AG04450 (cell line): ENCODE results near the gene ENPP4. TPM values are rescaled to one million over a fixed set of nuclear protein-coding genes. Genes with fewer than 3 reads are reported as not detected.
"Not testable (repeated sequence)": the region's sequence is repeated elsewhere in the genome, so short reads cannot be mapped to it uniquely, and the experiment has no call there.

Experiments
- CTCF ChIA-PET: fragments of 300-600, 350-600 bp; formaldehyde crosslinking; extraction: SDS; loops from one replicate; lab custom pipeline; 2022; ENCODE audit warnings: antibody characterized with exemption, inconsistent platforms; lab: Charles Lee
- POLR2A ChIA-PET: fragments of 350-600 bp; formaldehyde crosslinking; extraction: SDS; loops from one replicate; lab custom pipeline; 2021; ENCODE audit warnings: antibody characterized with exemption, inconsistent platforms; lab: Yijun Ruan, JAX
- DNase-seq: peaks from one replicate; pipeline ENCODE4 v3.0.0-alpha.2; 2011; ENCODE audit warnings: low read depth, low spot score
- H3K27ac ChIP-seq: one replicate; pipeline ENCODE4 v1.5.1; 2012; ENCODE audit warnings: low read depth, low read length, control low read depth
- H3K27me3 ChIP-seq: one replicate; pipeline ENCODE4 v1.6.0; 2012; ENCODE audit warnings: low read length; ENCODE audit not compliant: control insufficient read depth, insufficient read depth
- H3K4me3 ChIP-seq: 2 replicates; pipeline ENCODE4 v1.5.1; 2011; ENCODE audit warnings: mild to moderate bottlenecking, low read depth, low read length, control low read depth
- H3K9me3 ChIP-seq: 2 replicates; pipeline ENCODE4 v1.5.1; 2012; ENCODE audit warnings: low read length; ENCODE audit not compliant: control insufficient read depth, insufficient read depth
- CTCF ChIP-seq: IDR thresholded peaks from 2 replicates; pipeline ENCODE4 v1.5.1; 2011; ENCODE audit warnings: low read depth, low read length, control low read depth, inconsistent platforms
- polyA plus RNA-seq: library from polyadenylated mRNA; depleted of rRNA; stranded (reverse); fragments of >200 nt; gene quantifications from 2 replicates; pipeline ENCODE4 v1.2.3, GENCODE V29; 2011

Gene ENPP4
- polyA plus RNA-seq, 1 experiment = 0.04 TPM

GRCh38 chr6:46129291-46129628 is 529 bp upstream of the ENPP4 start:
- DNase-seq = no peak
- Histone ChIP-seq H3K9me3 (no peaks in the 10 kb centered on the region; the same call in 1 of the 2 replicates), H3K27me3 (peaks cover 5% of the 10 kb centered on the region), H3K4me3 (no peak overlapping the region), H3K27ac (no peak overlapping the region)
- POLR2A ChIA-PET = no interaction called here
- CTCF ChIA-PET = no interaction called here
- TF ChIP-seq CTCF = no peak

GRCh38 chr6:46130666-46131065 is 877 bp downstream of the ENPP4 start:
- H3K4me3 ChIP-seq = no peak overlapping the region
- CTCF ChIA-PET = no interaction called here
- POLR2A ChIA-PET = no interaction called here
- no peak for DNase-seq
- peaks cover 5% of the 10 kb centered on the region for H3K27me3 ChIP-seq
- no peaks in the 10 kb centered on the region; the same call in 1 of the 2 replicates for H3K9me3 ChIP-seq
- TF ChIP-seq CTCF = no peak
- no peak overlapping the region for H3K27ac ChIP-seq

- POLR2A ChIA-PET = not testable (repeated sequence)
Observed at GRCh38 chr6:46131291-46131690, 1.5 kb downstream of the ENPP4 start.

GRCh38 chr6:46134216-46134615 is 4.4 kb downstream of the ENPP4 start:
- ChIA-PET POLR2A (no interaction called here), CTCF (no interaction called here)
- H3K4me3 ChIP-seq = no peak overlapping the region
- no peak overlapping the region for H3K27ac ChIP-seq
- no peak for TF ChIP-seq CTCF
- H3K27me3 ChIP-seq = peaks cover 5% of the 10 kb centered on the region
- no peaks in the 10 kb centered on the region; the same call in 1 of the 2 replicates for H3K9me3 ChIP-seq
- DNase-seq = no peak

More at GRCh38 chr6:46131291-46131690, 1.5 kb downstream of the ENPP4 start:
- H3K27ac ChIP-seq, H3K9me3 ChIP-seq, DNase-seq, CTCF ChIA-PET, H3K4me3 ChIP-seq, H3K27me3 ChIP-seq: not testable (repeated sequence)

GRCh38 chr6:46135176-46135575 is 5.4 kb downstream of the ENPP4 start:
- CTCF ChIA-PET = no interaction called here
- H3K27ac ChIP-seq = no peak overlapping the region
- no peaks in the 10 kb centered on the region; the same call in 1 of the 2 replicates for H3K9me3 ChIP-seq
- POLR2A ChIA-PET = no interaction called here
- H3K27me3 ChIP-seq = peaks cover 1% of the 10 kb centered on the region
- no peak overlapping the region for H3K4me3 ChIP-seq
- TF ChIP-seq CTCF = no peak
- DNase-seq = no peak

- CTCF ChIA-PET = no interaction called here
- no peak overlapping the region for H3K27ac ChIP-seq
- H3K4me3 ChIP-seq = no peak overlapping the region
- POLR2A ChIA-PET = no interaction called here
- DNase-seq = no peak
- TF ChIP-seq CTCF = no peak
- no peaks in the 10 kb centered on the region for H3K9me3 ChIP-seq
- no peaks in the 10 kb centered on the region for H3K27me3 ChIP-seq
Observed at GRCh38 chr6:46136831-46137230, 7.0 kb downstream of the ENPP4 start.
